ENCODE measurements around the gene HECTD4. TPM values are rescaled to one million over a fixed set of nuclear protein-coding genes. Genes with fewer than 3 reads are reported as not detected.

The HECTD4 gene
- total RNA-seq, 1 experiment from 2014 or later, result 30.0 TPM

DNA sequence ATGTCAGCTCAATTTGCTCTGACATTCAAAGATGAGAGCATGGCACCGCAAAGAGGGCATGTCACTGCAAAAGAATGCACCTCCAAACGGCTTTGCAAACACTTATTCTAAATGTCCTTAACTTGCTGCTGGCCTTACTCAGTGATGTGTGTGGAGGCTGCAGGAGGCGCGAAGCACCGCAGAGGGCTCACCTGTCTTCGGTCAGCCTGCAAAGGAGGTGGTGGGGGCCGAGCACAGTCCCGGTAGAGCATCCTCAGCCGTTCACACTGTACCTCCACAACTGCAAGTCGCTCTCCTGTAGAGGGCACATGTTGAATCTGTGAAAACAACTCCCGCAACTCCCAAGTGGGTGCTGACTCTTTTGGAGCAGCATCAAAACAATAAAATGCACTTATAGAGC lies 163.0 kb downstream of the HECTD4 start:
- Mint-ChIP-seq H3K4me1 (no peaks in the 10 kb centered on the region), H3K27ac (0 out of 7 replicates have a peak overlapping the region, but pooled peaks of 1 of the 3 experiments have one; percentile 49), H3K4me3 (no peak overlapping the region), H3K36me3 (ENCODE audit: insufficient read depth in 1 of 3, low read depth in 3 of 3) (peaks cover 5 to 27% (median 13%) of the 10 kb centered on the region in 3 experiments; a peak in 5 of 7 replicates), H3K27me3 (ENCODE audit: low read depth) (no peaks in the 10 kb centered on the region), H3K9me3 (no peaks in the 10 kb centered on the region)
- H3K4me2 ChIP-seq (ENCODE audit: insufficient read depth, insufficient read length, low read length), result no peak overlapping the region
- no peak overlapping the region for H4K8ac ChIP-seq (replicated peaks; ENCODE audit: insufficient read length, low read depth, low read length)
- no peaks in the 10 kb centered on the region for H3K4me1 ChIP-seq (ENCODE audit: insufficient read depth, low read length)
- H2BK20ac ChIP-seq (ENCODE audit: low read depth, low read length, poor library complexity, severe bottlenecking), result no peak overlapping the region
- H2BK120ac ChIP-seq (ENCODE audit: low read depth, low read length, poor library complexity, severe bottlenecking), result no peak overlapping the region
- no peak overlapping the region for H3T11ph ChIP-seq (ENCODE audit: low read length)
- H2AK5ac ChIP-seq (ENCODE audit: insufficient read length, low read length), result no peak overlapping the region
- no peak overlapping the region for H3K18ac ChIP-seq (ENCODE audit: insufficient read length, low read depth, low read length)
- no peak overlapping the region for H3K23ac ChIP-seq (ENCODE audit: insufficient read length, low read depth, low read length)
- H2BK5ac ChIP-seq (ENCODE audit: insufficient read length, low read length), result no peak overlapping the region
- H4K20me1 ChIP-seq (ENCODE audit: control insufficient read depth, insufficient read depth, insufficient read length), result no peaks in the 10 kb centered on the region
- H3K56ac ChIP-seq (ENCODE audit: insufficient read length, low read depth, low read length), result no peak overlapping the region
- no CpG with 5 or more reads among the region's 11 CpGs for WGBS (ENCODE audit: extremely low coverage, insufficient read length, low lambda C conversion rate)
- peak; percentile 62 for DNase-seq
- H3K79me2 ChIP-seq (ENCODE audit: insufficient read depth, low read length), result no peaks in the 10 kb centered on the region
- no peaks in the 10 kb centered on the region for H3K27me3 ChIP-seq (ENCODE audit: insufficient read depth, low read length)
- no peak overlapping the region for H3K9ac ChIP-seq (ENCODE audit: extremely low read depth, insufficient read length, low read length)
- H2BK12ac ChIP-seq (ENCODE audit: insufficient read length, low read depth, low read length), result no peak overlapping the region
- H3K27ac ChIP-seq (ENCODE audit: insufficient read length, low read depth, low read length), result no peak overlapping the region
- H4K91ac ChIP-seq (ENCODE audit: insufficient read length, low read depth, low read length), result no peak overlapping the region
- no peaks in the 10 kb centered on the region for H3K23me2 ChIP-seq (ENCODE audit: insufficient read length, low read depth, low read length, poor library complexity, severe bottlenecking)
- H3K9me3 ChIP-seq (ENCODE audit: control insufficient read depth, low read depth, low read length), result no peaks in the 10 kb centered on the region
- no peak overlapping the region for H2AFZ ChIP-seq (ENCODE audit: low read length)
- H3K14ac ChIP-seq (ENCODE audit: insufficient read depth, low read length), result no peak overlapping the region
- H2BK15ac ChIP-seq (ENCODE audit: low read depth, low read length), result no peak overlapping the region
- TF ChIP-seq, protein P1, sequence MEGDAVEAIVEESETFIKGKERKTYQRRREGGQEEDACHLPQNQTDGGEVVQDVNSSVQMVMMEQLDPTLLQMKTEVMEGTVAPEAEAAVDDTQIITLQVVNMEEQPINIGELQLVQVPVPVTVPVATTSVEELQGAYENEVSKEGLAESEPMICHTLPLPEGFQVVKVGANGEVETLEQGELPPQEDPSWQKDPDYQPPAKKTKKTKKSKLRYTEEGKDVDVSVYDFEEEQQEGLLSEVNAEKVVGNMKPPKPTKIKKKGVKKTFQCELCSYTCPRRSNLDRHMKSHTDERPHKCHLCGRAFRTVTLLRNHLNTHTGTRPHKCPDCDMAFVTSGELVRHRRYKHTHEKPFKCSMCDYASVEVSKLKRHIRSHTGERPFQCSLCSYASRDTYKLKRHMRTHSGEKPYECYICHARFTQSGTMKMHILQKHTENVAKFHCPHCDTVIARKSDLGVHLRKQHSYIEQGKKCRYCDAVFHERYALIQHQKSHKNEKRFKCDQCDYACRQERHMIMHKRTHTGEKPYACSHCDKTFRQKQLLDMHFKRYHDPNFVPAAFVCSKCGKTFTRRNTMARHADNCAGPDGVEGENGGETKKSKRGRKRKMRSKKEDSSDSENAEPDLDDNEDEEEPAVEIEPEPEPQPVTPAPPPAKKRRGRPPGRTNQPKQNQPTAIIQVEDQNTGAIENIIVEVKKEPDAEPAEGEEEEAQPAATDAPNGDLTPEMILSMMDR (conservative IDR thresholded peaks at IDR 0.05), result no peak
- H3K79me1 ChIP-seq (ENCODE audit: insufficient read depth, low read depth, low read length, poor library complexity, severe bottlenecking), result no peaks in the 10 kb centered on the region
- H4K5ac ChIP-seq (ENCODE audit: insufficient read length, low read depth, low read length), result no peak overlapping the region
- no peak overlapping the region for H3K4ac ChIP-seq (ENCODE audit: low read depth, low read length)

Data from H9 (cell line).